GM19043 (cell line): ENCODE data around the gene GNB5.
A peak's percentile ranks its signal among the peaks of the same experiment; 100 is the strongest.
"Not testable (repeated sequence)": the region's sequence is repeated elsewhere in the genome, so short reads cannot be mapped to it uniquely, and the experiment has no call there.

ENCODE experiments used
- ATAC-seq: cut with Tn5 transposase; IDR thresholded peaks from one replicate; pipeline ENCODE4 v1.9.1; 2021; ENCODE audit warnings: low read depth; ENCODE audit not compliant: unreplicated experiment

Gene GNB5

DNA sequence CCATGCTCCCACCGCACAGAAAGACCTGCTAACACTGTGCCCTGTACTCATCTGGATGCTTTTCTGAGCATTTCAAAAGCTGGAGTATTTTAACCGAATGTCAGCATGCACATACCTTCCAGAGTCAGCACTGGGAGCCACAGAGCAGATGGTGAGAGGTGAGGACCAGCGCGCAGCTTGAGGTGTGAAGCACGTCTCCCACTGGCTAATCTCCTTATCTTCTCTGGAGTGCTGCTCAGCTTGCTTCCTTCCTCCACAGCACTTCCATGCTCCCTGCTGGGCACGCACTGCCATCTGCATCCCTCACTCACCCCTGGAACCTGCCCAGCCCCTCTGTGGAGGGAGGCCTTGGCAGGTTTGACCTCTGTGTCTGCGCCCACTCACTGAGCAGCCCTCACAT, at the start of gene GNB5:
GNB5 (minus strand) TSS at position 186 of the 400 bp plus-strand sequence. CDS start 6,716 bp downstream, outside the sequence.
- ATAC-seq, result no peak

- ATAC-seq, result no peak
These were observed 49.0 kb upstream of the GNB5 start for GRCh38 chr15:52240166-52240565.

GRCh38 chr15:52238989-52239525, 47.9 kb upstream of the GNB5 start:
- not testable (repeated sequence) for ATAC-seq

GRCh38 chr15:52238149-52238548, 47.0 kb upstream of the GNB5 start:
- ATAC-seq, result no peak

DNA sequence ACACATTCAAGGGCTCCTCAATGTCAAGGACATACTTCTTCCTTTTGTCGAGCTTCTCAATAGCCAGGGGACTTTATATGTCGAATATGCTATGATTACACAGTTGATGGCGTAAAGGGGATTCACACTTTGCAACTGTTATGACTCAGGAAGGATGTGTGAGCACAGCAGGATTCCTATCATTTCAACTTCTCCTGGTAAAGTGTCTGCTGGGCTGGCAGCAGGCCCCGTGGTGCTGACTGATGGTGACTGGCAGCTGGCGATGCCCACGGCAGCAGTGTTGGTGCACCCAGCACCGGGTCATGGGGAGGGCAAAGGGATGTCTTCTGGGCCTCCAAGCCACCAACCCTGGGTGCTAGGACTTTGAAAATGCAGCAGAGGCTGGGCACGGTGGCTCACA, 44.8 kb upstream of the GNB5 start:
- ATAC-seq, result no peak

DNA sequence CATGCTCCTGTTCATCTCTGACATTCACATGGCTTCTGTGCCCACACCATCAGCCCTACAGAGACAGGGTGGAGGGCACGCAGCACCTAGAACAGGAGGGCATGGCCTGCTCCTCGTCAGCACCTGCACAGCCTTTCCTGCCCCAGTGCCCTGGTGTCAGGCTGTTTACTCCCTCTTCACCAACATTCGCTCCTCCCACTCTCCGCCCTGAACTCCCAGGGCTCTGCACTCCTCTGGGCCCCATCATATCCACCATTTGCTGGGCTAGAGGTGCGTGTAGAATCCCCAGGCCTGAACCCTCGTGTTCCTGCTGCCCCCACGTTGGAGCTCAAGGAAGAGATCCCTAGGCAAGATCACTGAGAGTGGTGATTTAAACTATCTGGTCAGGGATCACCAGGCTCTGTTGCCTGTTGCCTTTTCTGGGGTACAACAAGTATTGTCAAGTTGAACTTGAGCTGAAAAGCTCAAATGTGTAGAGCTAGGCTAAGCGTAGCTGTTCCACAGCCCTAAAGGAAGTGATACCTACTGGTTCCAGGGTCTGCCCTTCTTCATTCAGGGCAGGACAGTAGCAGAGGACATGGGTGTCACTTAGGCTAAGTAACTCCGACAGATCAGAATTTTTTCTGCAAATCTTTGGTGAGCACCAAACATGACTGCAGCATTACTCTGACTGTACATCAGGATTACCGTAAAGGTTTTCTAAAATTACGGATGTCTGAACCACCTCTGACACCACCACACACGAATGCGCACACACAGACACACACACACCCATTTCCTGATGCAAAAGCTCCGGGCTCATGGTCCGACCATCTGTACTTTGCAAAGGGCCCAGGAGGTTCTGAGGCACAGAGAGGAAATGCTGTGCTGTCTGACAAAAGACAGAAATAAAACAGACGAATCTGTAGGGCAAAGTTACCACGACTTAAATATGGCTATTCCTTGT, 43.7 kb upstream of the GNB5 start:
- no peak for ATAC-seq

DNA sequence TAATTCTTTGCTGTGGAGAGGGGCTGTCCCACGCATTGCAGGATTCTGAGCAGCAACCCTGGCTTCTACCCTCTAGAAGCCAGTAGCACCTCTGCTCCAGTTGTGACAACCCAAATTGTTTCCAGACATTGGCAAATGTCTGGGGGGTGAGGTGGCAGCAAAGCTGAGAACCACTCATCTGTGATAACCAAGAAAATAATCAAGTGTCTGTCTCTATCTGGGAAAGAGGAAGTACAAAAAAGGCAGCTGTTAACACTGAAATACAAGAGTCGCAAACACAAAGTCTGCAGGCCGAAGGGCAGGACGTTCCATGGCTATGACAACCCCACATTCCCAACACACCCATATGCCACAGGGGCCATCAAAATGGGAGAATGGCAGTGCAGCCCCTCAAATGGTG, 42.2 kb upstream of the GNB5 start:
- peak; percentile 30 for ATAC-seq

DNA sequence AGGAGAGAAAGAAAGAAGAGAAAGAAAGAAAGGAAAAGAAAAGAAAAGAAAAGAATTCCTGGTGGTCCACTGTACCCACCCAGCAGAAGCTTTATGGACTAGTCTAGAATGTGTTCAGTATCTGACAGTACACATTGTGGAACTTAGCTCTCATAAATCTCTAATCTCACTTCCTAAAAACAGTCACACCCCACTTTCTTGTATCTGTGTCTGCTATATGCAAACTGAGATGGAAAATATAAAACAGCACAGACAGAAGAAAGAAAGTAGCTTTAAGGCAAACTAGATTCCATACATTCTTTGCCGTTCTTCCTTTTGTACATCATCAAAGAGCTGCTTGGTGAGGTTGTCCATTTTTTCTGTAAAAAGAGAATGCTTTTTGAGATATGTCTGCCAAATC, 41.1 kb upstream of the GNB5 start:
- ATAC-seq, result peak; percentile 45

GRCh38 chr15:52230073-52230472, 38.9 kb upstream of the GNB5 start:
- ATAC-seq, result no peak

GRCh38 chr15:52228921-52229320, 37.7 kb upstream of the GNB5 start:
- no peak for ATAC-seq

DNA sequence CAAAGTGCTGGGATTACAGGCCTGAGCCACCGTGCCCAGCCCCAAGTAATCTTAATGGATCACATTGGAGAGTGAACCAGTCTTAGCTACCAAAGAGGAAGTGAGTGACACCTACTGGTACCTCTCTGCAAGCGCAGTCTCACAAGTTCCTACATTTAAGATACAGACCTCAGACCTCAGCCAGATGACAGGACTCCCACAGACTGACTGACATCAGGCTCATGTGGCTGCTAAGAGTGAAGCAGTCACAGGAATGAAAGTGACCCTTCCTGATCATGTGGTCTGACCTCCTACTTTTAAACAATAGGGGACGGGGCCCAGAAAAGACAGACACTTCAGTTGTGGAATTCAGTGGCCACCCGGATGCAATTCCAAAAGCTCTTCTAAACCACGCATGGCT, 36.3 kb upstream of the GNB5 start:
- ATAC-seq, result peak; percentile 73

- no peak for ATAC-seq
These were observed 34.0 kb upstream of the GNB5 start for GRCh38 chr15:52225230-52225629.

- ATAC-seq, result no peak
These were observed 33.0 kb upstream of the GNB5 start for GRCh38 chr15:52224211-52224610.

GRCh38 chr15:52221730-52222129, 30.5 kb upstream of the GNB5 start:
- peak; percentile 67 for ATAC-seq

DNA sequence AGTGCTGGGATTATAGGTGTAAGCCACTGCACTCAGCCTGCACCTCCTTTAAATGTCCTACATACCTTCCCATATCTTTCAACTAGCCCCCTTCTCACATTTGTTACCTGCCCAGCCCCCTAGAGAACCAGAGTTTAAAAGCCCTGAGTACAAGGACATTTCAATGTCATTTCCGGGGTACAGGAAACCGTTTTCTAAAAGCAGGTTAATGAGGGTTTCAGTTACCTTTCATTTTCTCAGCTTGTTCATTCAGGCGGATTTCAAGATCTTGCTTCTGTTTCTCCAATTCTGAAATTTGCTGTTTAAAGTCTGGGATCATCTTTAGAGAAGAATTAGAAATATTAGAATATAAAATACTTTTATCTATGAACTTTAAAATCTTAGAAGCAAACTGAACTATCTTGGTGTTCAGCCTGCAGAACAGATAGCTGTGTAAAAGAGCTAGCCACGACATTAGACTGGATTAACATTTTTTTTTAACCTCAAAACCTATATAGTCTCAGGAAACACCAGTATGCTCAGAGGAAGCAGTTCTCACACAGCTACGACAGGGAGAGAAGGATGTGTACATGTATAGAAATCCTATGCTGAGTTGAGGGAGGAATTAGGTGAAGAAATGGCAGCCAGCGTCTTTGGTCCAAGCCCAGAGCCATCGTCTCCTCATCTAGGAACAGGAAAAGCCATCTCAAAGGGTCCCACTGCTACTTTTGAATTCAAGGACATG, 29.9 kb upstream of the GNB5 start:
- peak; percentile 18 for ATAC-seq

DNA sequence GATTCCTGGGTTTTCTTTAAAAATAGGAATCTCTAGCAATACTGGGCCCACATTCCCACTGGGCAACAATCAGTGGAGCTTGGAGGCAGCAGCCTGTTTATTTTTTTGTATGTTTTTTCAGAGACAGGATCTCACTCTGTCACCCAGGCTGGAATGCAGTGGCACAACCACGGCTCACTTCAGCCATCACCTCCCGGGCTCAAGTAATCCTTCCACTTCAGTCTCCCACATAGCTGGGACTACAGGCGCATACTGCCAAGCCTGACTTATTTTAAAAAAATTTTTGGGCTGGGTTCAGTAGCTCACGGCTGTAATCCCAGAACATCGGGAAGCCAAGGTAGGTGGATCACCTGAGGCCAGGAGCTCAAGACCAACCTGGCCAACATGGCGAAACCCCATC, 29.1 kb upstream of the GNB5 start:
- ATAC-seq, result no peak

- no peak for ATAC-seq
These were observed 27.6 kb upstream of the GNB5 start for GRCh38 chr15:52218816-52219215.

DNA sequence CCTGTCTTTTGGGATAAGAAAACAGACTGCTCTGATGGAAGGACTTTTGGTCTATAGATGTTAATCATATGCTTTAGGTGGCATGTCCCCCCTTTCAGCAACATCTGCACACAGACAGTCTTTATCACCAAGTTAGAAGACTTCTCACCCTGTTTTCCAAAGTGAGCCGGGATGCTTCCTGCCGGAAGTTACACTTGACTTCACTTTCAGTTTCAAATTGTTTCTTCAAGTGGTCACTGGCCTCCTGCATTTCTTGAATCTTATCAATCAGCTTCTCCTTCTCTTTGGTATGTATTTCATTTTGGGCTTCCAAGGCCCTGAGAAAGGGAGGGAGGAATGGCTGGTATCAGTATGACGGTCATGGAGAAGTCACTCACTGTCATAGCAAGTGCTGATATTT, 27.2 kb upstream of the GNB5 start:
- no peak for ATAC-seq

GRCh38 chr15:52217186-52217585, 26.0 kb upstream of the GNB5 start:
- ATAC-seq, result no peak

DNA sequence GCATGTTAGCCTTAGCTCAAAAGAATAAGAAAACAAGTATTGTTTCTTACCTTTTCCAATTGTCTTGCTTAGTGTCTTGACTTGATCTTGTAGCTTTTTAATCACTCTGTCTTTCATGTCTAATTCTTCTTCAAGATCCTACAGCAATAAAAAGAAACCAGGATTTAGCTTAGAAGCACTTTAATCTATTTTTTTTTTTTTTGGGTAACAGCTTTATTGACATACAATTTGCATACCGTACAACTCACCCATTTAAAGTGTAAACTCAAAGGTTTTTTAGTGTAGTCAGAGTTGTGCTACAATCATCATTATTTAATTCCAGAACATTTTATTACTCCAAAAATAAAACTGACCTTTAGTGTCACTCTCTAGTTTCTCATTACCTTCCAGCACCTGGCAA, 23.4 kb upstream of the GNB5 start:
- no peak for ATAC-seq

- no peak for ATAC-seq
These were observed 22.0 kb upstream of the GNB5 start for GRCh38 chr15:52213206-52213605.
